Fibroblast of mammary gland (primary cell): ENCODE data around the gene DNMT3L.

Experiments used
- DNase-seq: peaks from one replicate; pipeline ENCODE4 v3.0.0-alpha.2; 2010; ENCODE audit warnings: low read depth
- H3K4me3 ChIP-seq: 2 replicates; pipeline ENCODE4 v1.5.1; 2011; ENCODE audit warnings: low read depth, mild to moderate bottlenecking, low read length, moderate library complexity; ENCODE audit not compliant: control insufficient read depth
- CTCF ChIP-seq: conservative IDR thresholded peaks from 2 replicates; pipeline ENCODE4 v1.5.1; 2011; ENCODE audit warnings: low read depth, low read length, inconsistent platforms; ENCODE audit not compliant: control insufficient read depth, insufficient read depth

DNMT3L gene

DNA sequence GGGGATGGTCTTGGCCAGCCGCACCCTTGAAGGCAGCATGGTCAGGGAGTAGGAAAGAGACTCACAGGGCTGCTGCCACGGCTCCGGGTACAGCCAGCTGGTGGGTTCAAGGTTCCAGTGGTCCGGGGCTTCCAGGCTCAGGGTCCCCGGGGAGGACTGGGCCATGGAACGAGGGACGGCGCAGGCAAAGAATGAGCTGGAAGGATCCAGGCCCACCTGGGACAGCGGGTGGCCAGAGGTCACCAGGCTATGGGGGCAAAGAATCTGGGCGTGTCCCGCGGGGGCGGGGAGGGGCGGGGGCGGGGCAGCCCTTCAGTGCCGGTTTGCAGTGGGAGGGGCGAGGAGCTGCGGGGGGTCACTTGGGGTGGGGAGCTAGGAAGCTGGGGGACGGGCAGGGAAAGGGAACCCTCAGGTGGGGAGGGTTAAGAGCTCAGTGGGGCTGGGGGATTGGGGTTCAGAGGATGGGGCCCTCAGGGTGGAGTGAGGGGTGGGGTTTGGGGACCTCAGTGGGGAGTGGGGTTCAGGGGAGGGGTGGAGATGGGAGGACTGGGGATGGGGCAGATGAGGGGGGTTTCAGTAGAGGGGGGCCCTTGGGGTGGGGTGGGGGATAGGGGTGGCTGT, at the start of gene DNMT3L:
Gene DNMT3L, minus strand, starts transcription at position 223 of the 621 bp plus-strand sequence. CDS start 638 bp downstream, outside the sequence.
- no peak for TF ChIP-seq CTCF
- no peak within 1 kb of the TSS for H3K4me3 ChIP-seq
- no peak for DNase-seq

- TF ChIP-seq CTCF, result no peak
- no peak overlapping the region for H3K4me3 ChIP-seq
- no peak for DNase-seq
Observed at GRCh38 chr21:44310628-44311507, 49.2 kb upstream of the DNMT3L start.

DNA sequence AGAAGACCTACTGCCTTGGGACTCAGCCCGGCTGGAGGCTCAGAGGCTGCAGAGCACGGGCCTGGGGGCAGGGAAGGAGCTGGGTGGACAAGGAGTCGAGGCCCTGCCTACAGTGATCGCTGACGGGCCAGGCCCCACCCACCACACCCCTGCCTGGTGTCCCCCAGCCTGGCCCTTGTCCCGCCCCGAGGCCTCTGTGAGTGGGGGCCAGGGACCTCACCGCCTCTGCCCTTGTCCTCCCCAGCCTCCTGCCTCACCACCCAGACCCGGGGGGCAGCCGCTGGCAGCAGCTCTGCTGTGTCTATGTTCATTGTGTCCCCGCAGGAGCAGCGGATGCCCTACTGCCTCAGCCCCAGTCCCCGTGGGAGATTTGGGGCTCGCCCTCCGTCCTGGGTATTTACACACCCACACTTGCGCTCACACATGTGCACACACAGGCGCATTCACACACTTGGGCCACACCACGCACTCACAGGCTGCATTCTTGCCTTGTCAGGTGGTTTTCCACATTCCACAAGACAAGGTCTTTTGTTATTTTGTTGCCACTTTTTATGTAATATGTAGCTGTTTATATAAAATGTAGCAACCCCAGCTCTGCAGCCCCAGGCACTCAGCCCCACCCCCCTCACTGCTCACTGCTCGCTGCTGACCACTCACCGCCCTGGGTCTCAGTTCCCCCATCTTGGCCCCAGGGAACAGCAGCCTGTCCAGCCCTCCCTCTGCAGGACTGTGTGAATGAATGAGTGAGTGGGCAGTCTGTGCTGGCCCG, 45.4 kb upstream of the DNMT3L start:
- TF ChIP-seq CTCF, result no peak
- no peak overlapping the region for H3K4me3 ChIP-seq
- DNase-seq, result no peak

DNA sequence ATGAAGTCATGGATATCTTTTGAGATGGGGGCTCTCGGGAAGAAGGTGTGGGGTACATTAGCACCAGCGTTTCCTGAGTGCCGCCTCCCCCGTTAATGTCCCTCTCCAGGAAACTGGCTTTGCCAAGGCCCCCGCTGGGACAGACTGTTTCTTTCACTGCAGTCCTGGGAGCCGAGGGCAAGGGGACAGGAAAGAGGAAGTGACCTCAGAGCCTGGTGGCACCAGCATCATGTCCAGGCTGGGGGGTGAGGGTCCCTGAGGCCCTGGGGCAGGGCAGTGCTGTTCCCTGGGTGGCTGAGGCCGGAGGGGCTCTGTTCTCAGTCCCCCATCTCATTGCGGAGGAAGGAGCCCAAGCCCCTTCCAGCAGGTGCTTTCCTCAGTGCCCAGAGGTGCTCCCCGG, 44.0 kb upstream of the DNMT3L start:
- no peak for TF ChIP-seq CTCF
- no peak for DNase-seq
- no peak overlapping the region for H3K4me3 ChIP-seq

DNA sequence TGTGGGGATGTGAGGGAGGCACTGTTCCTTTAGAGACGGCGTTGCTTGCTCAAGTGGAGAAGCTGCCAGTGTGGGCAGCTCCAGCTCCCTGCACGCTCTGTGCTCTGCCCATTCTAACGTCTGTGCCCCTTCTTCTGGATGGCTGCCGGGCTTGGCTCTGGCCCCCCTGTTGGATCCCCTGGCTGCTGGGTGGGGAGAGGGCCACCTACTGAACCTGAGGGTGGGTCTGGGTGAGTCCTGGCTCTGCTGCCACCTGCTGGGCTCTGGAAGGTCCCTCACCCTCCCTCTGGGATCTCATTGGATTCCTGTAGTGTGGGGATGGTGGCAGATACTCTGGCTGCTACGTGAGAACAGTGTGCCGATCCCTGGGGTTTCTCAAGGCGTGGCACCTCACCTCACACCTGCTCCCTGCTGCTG, 43.2 kb upstream of the DNMT3L start:
- no peak overlapping the region for H3K4me3 ChIP-seq
- peak; percentile 38 for DNase-seq
- peak; percentile 57 for TF ChIP-seq CTCF

- H3K4me3 ChIP-seq, result no peak overlapping the region
- DNase-seq, result no peak
- TF ChIP-seq CTCF, result no peak
Observed at GRCh38 chr21:44304011-44304616, 42.4 kb upstream of the DNMT3L start.
